GM12878 (cell line): ENCODE data around the gene CD38. TPM values are rescaled to one million over a fixed set of nuclear protein-coding genes. Genes with fewer than 3 reads are reported as not detected.

Source experiments
- CBX3 ChIP-seq: fragments of 200-600 bp; sonication (generic); IDR thresholded peaks from 2 replicates; pipeline ENCODE4 v1.6.1; 2016; ENCODE audit warnings: low read depth, borderline replicate concordance
- CREM ChIP-seq: IDR thresholded peaks from 2 replicates; pipeline ENCODE4 v1.6.1; 2014; ENCODE audit warnings: antibody characterized with exemption, low read depth
- E2F4 ChIP-seq: IDR thresholded peaks from 2 replicates; pipeline ENCODE4 v1.6.1; 2012; ENCODE audit warnings: low read depth, low read length, improper control_type of control experiment
- FOXK2 ChIP-seq: fragments of 450-650 bp; IDR thresholded peaks from 2 replicates; pipeline ENCODE4 v1.6.1; 2017; ENCODE audit warnings: mild to moderate bottlenecking, moderate library complexity
- IKZF1 ChIP-seq: fragments of 450-650 bp; conservative IDR thresholded peaks from 2 replicates; pipeline ENCODE4 v1.6.1; 2017; ENCODE audit warnings: antibody characterized with exemption, mild to moderate bottlenecking
- IRF3 ChIP-seq: fragments of 450-650 bp; IDR thresholded peaks from 2 replicates; pipeline ENCODE4 v1.6.1; 2014; ENCODE audit warnings: mild to moderate bottlenecking
- MEF2A ChIP-seq: IDR thresholded peaks from 2 replicates; pipeline ENCODE4 v1.6.1; 2011; ENCODE audit warnings: low read depth, mild to moderate bottlenecking, low read length, moderate library complexity; ENCODE audit not compliant: insufficient read depth
- NFYA ChIP-seq: IDR thresholded peaks from 2 replicates; pipeline ENCODE4 v1.6.1; 2011; ENCODE audit warnings: low read depth, mild to moderate bottlenecking, low read length, improper control_type of control experiment, borderline replicate concordance
- NFYB ChIP-seq: IDR thresholded peaks from 2 replicates; pipeline ENCODE4 v1.6.1; 2011; ENCODE audit warnings: low read depth, mild to moderate bottlenecking, low read length, improper control_type of control experiment, moderate library complexity; ENCODE audit not compliant: insufficient read depth
- NR2F1 ChIP-seq: fragments of 450-650 bp; conservative IDR thresholded peaks from 2 replicates; pipeline ENCODE4 v1.6.1; 2017; ENCODE audit warnings: mild to moderate bottlenecking
- PML ChIP-seq: IDR thresholded peaks from 2 replicates; pipeline ENCODE4 v1.6.1; 2012; ENCODE audit warnings: low read length, inconsistent platforms
- POU2F2 ChIP-seq: IDR thresholded peaks from 3 replicates; pipeline ENCODE4 v1.6.1; 2011; ENCODE audit warnings: low read depth, mild to moderate bottlenecking, low read length, borderline replicate concordance
- RAD21 ChIP-seq: IDR thresholded peaks from 2 replicates; pipeline ENCODE4 v1.6.1; 2011; ENCODE audit warnings: mild to moderate bottlenecking, low read depth, low read length, moderate library complexity; ENCODE audit not compliant: insufficient read depth
- RELA ChIP-seq: fragments of 450-650 bp; IDR thresholded peaks from 2 replicates; pipeline ENCODE4 v1.8.0; 2014; ENCODE audit warnings: borderline replicate concordance; ENCODE audit not compliant: partially characterized antibody
- SKIL ChIP-seq: fragments of 450-650 bp; IDR thresholded peaks from 2 replicates; pipeline ENCODE4 v1.6.1; 2017; ENCODE audit warnings: mild to moderate bottlenecking, low read depth, inconsistent platforms; ENCODE audit not compliant: poor library complexity, severe bottlenecking
- SMC3 ChIP-seq: IDR thresholded peaks from 2 replicates; pipeline ENCODE4 v1.6.1; 2011; ENCODE audit warnings: low read length, improper control_type of control experiment, borderline replicate concordance
- SUZ12 ChIP-seq: fragments of 200-600 bp; sonication (generic); IDR thresholded peaks from one replicate; pipeline ENCODE4 v1.6.1; 2018; ENCODE audit warnings: antibody characterized with exemption, mild to moderate bottlenecking; ENCODE audit not compliant: unreplicated experiment
- TARDBP ChIP-seq: IDR thresholded peaks from 2 replicates; pipeline ENCODE4 v1.6.1; 2016; ENCODE audit warnings: borderline replicate concordance
- USF2 ChIP-seq: IDR thresholded peaks from 2 replicates; pipeline ENCODE4 v1.6.1; 2011; ENCODE audit warnings: low read depth, low read length, improper control_type of control experiment, borderline replicate concordance
- ZBTB11 ChIP-seq: fragments of 450-650 bp; formaldehyde crosslinking; IDR thresholded peaks from 2 replicates; pipeline ENCODE4 v1.5.0; 2022; ENCODE audit warnings: mild to moderate bottlenecking, missing genetic modification characterization
- ZNF24 ChIP-seq: fragments of 450-650 bp; IDR thresholded peaks from 2 replicates; pipeline ENCODE4 v1.6.1; 2017; ENCODE audit warnings: antibody characterized with exemption, mild to moderate bottlenecking
- polyA plus RNA-seq, 11 experiments: library from polyadenylated mRNA; depleted of rRNA in 4 of 11; unstranded in 6 of 11; stranded (reverse) in 5 of 11; fragments of >200 nt; fragmentation: Nextera tagmentation in 4 of 11; fragmentation: Illumina TruSeq in 1 of 11; extraction: Ambion mirVana in 4 of 11; extraction: Trizol in 1 of 11; gene quantifications; 1 replicate in 1 of 11; 2 replicates in 10 of 11; pipeline versions ENCODE4 v1.2.1 to v1.2.3, GENCODE V29; 2011 to 2016; ENCODE audit warnings: inconsistent platforms in 2 of 11, missing spikeins in 2 of 11, low read depth in 1 of 11
- total RNA-seq, 4 experiments: library from RNA; depleted of rRNA in 3 of 4; stranded (reverse); fragments of >200 nt in 3 of 4; fragmentation: Illumina TruSeq in 1 of 4; extraction: Trizol in 1 of 4; gene quantifications; 2 replicates each; pipeline versions ENCODE4 v1.2.1 to v1.2.3, GENCODE V29; 2013 to 2021

The CD38 gene
- total and polyA plus RNA-seq, 10 of the 15 experiments (the other 5 are each of a cell fraction or from before 2014, with no cell fraction given): 3.5 to 39.8 (median 12.7) TPM

- TF ChIP-seq CBX3: no peak
- TF ChIP-seq PML: no peak
- TF ChIP-seq IKZF1: 0 out of 2 replicates have a peak, but pooled peaks have one; percentile 52
- TF ChIP-seq NFYB: no peak
- no peak for TF ChIP-seq E2F4
- TF ChIP-seq MEF2A: no peak
- no peak for TF ChIP-seq USF2
- peak; percentile 60; the same call in 1 of the 2 replicates for TF ChIP-seq ZNF24
- TF ChIP-seq RELA: no peak
- TF ChIP-seq TARDBP: no peak
- no peak for TF ChIP-seq FOXK2
- peak; percentile 18 for TF ChIP-seq SKIL
- no peak for TF ChIP-seq IRF3
- peak; percentile 84 for TF ChIP-seq RAD21
- no peak for TF ChIP-seq CREM
- TF ChIP-seq SMC3: peak; percentile 81
- TF ChIP-seq SUZ12: no peak
- TF ChIP-seq POU2F2: no peak
- TF ChIP-seq ZBTB11: no peak
- TF ChIP-seq NFYA: no peak
- no peak for TF ChIP-seq NR2F1
These were observed 27.7 kb downstream of the CD38 start (continued) for GRCh38 chr4:15805583-15806517.
